ENCODE measurements around the gene RGS7. TPM values are rescaled to one million over a fixed set of nuclear protein-coding genes. Genes with fewer than 3 reads are reported as not detected.

The RGS7 gene
- total RNA-seq, 1 experiment from 2014 or later = 0.10 TPM

- DNase-seq (ENCODE audit: low read depth, low spot score) = no peak
- H3K4me3 ChIP-seq (ENCODE audit: low read depth in 2 of 2, low read length in 2 of 2) = no peak overlapping the region
- BruUV-seq (replicated peaks) = no TSS peak
- H3K27me3 ChIP-seq (ENCODE audit: control insufficient read depth, insufficient read depth, low read length) = no peaks in the 10 kb centered on the region
- H3K36me3 ChIP-seq (ENCODE audit: control insufficient read depth, insufficient read depth, low read length) = no peaks in the 10 kb centered on the region
- in situ Hi-C loops (cut with HindIII; ENCODE audit: low pct_unique_long_range_greater_than_20kb, low sequenced_read_pairs) = no loop called here
- no peaks in the 10 kb centered on the region for H3K4me1 ChIP-seq (ENCODE audit: control insufficient read depth, insufficient read depth, low read length)
- H3K27ac ChIP-seq (ENCODE audit: low read length) = no peak overlapping the region
- intact Hi-C loops (cut with micrococcal nuclease; ENCODE audit: unreplicated experiment) = no loop called here
- no peak for ATAC-seq
- ChIA-PET POLR2A (no interaction called here), CTCF (no interaction called here)
- TF ChIP-seq POLR2AphosphoS5 (IDR thresholded peaks at IDR 0.05; ENCODE audit: low read depth, low read length) (no peak), TCF7L2 (IDR thresholded peaks at IDR 0.05; ENCODE audit: low read depth, low read length) (no peak)
- H3K9me3 ChIP-seq (ENCODE audit: control insufficient read depth, insufficient read depth, low read depth, low read length) = no peaks in the 10 kb centered on the region; the same call in 1 of the 2 replicates
Observed at GRCh38 chr1:240936911-240937668, 419.9 kb downstream of the RGS7 start.

GRCh38 chr1:240935920-240936319 lies 421.1 kb downstream of the RGS7 start:
- in situ Hi-C loops (cut with HindIII; ENCODE audit: low pct_unique_long_range_greater_than_20kb, low sequenced_read_pairs) = no loop called here
- POLR2A ChIA-PET = no interaction called here

GRCh38 chr1:240931031-240931430 lies 426.0 kb downstream of the RGS7 start:
- in situ Hi-C loops (cut with HindIII; ENCODE audit: low pct_unique_long_range_greater_than_20kb, low sequenced_read_pairs) (no loop called here), intact Hi-C loops (cut with micrococcal nuclease; ENCODE audit: unreplicated experiment) (no loop called here)
- no TSS peak for BruUV-seq (replicated peaks)
- ATAC-seq (no peak), DNase-seq (ENCODE audit: low read depth, low spot score) (no peak)
- Histone ChIP-seq H3K4me3 (ENCODE audit: low read depth in 2 of 2, low read length in 2 of 2) (no peak overlapping the region), H3K27ac (ENCODE audit: low read length) (no peak overlapping the region), H3K9me3 (ENCODE audit: control insufficient read depth, insufficient read depth, low read depth, low read length) (no peaks in the 10 kb centered on the region), H3K36me3 (ENCODE audit: control insufficient read depth, insufficient read depth, low read length) (no peaks in the 10 kb centered on the region), H3K27me3 (ENCODE audit: control insufficient read depth, insufficient read depth, low read length) (no peaks in the 10 kb centered on the region), H3K4me1 (ENCODE audit: control insufficient read depth, insufficient read depth, low read length) (no peaks in the 10 kb centered on the region)
- ChIA-PET POLR2A (no interaction called here), CTCF (no interaction called here)
- TF ChIP-seq, protein P1, sequence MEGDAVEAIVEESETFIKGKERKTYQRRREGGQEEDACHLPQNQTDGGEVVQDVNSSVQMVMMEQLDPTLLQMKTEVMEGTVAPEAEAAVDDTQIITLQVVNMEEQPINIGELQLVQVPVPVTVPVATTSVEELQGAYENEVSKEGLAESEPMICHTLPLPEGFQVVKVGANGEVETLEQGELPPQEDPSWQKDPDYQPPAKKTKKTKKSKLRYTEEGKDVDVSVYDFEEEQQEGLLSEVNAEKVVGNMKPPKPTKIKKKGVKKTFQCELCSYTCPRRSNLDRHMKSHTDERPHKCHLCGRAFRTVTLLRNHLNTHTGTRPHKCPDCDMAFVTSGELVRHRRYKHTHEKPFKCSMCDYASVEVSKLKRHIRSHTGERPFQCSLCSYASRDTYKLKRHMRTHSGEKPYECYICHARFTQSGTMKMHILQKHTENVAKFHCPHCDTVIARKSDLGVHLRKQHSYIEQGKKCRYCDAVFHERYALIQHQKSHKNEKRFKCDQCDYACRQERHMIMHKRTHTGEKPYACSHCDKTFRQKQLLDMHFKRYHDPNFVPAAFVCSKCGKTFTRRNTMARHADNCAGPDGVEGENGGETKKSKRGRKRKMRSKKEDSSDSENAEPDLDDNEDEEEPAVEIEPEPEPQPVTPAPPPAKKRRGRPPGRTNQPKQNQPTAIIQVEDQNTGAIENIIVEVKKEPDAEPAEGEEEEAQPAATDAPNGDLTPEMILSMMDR (IDR thresholded peaks at IDR 0.05) = no peak
- TF ChIP-seq REST (IDR thresholded peaks at IDR 0.05; ENCODE audit: insufficient read depth in 1 of 2, low read depth in 2 of 2, low read length in 1 of 2) (no peak), SIN3A (IDR thresholded peaks at IDR 0.05; ENCODE audit: borderline replicate concordance, insufficient read depth, low read depth, low read length) (no peak), POLR2AphosphoS5 (IDR thresholded peaks at IDR 0.05; ENCODE audit: low read depth, low read length) (no peak), TCF7L2 (IDR thresholded peaks at IDR 0.05; ENCODE audit: low read depth, low read length) (no peak)

More at GRCh38 chr1:240935920-240936319, 421.1 kb downstream of the RGS7 start:
- no peak for ATAC-seq
- no TSS peak for BruUV-seq (replicated peaks)
- H3K27me3 ChIP-seq (ENCODE audit: control insufficient read depth, insufficient read depth, low read length) = no peaks in the 10 kb centered on the region
- no peaks in the 10 kb centered on the region; the same call in 1 of the 2 replicates for H3K9me3 ChIP-seq (ENCODE audit: control insufficient read depth, insufficient read depth, low read depth, low read length)
- intact Hi-C loops (cut with micrococcal nuclease; ENCODE audit: unreplicated experiment) = no loop called here
- CTCF ChIA-PET = no interaction called here
- H3K36me3 ChIP-seq (ENCODE audit: control insufficient read depth, insufficient read depth, low read length) = no peaks in the 10 kb centered on the region
- H3K4me3 ChIP-seq (ENCODE audit: low read depth in 2 of 2, low read length in 2 of 2) = no peak overlapping the region
- H3K27ac ChIP-seq (ENCODE audit: low read length) = no peak overlapping the region
- H3K4me1 ChIP-seq (ENCODE audit: control insufficient read depth, insufficient read depth, low read length) = no peaks in the 10 kb centered on the region
- DNase-seq (ENCODE audit: low read depth, low spot score) = no peak
- TF ChIP-seq TCF7L2 (IDR thresholded peaks at IDR 0.05; ENCODE audit: low read depth, low read length) (no peak), POLR2AphosphoS5 (IDR thresholded peaks at IDR 0.05; ENCODE audit: low read depth, low read length) (no peak), SIN3A (IDR thresholded peaks at IDR 0.05; ENCODE audit: borderline replicate concordance, insufficient read depth, low read depth, low read length) (no peak)
